ENCODE measurements around the gene HIVEP1.

GRCh38 chr6:12022481-12022880, 10.4 kb downstream of the HIVEP1 start:
- TF ChIP-seq CTCF (conservative IDR thresholded peaks at IDR 0.05; ENCODE audit: low read length): no peak
- no peak for TF ChIP-seq EZH2phosphoT487 (IDR thresholded peaks at IDR 0.05; ENCODE audit: borderline replicate concordance, low read depth, low read length)
